ENCODE measurements around the gene UXS1.

- no peak for TF ChIP-seq POLR2A (IDR thresholded peaks at IDR 0.05; ENCODE audit: low read length)
- no peak for TF ChIP-seq GATA1 (IDR thresholded peaks at IDR 0.05; ENCODE audit: low read depth, low read length)
Measured at GRCh38 chr2:106156305-106157296, 37.5 kb downstream of the UXS1 start.
